ENCODE results near the gene TMEM50A.

DNA sequence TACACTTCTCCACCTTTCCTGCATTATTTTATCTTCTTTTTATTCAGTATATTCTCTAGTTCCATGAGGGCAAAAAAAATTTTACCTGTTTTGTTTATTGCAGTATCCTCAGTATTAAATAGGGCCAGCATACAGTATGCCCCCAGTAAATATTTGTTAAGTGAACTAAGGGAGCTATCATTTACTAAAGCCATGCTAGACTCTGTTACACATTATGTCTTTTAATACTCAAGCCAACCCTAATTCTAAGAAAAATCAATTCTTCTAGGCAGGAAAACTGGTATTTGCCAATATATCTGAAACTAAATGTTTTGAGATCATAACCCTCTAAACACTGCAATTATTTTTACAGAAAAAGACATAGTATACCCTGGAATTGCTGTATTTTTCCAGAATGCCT lies 18.3 kb downstream of the TMEM50A start:
- TF ChIP-seq, protein P1, sequence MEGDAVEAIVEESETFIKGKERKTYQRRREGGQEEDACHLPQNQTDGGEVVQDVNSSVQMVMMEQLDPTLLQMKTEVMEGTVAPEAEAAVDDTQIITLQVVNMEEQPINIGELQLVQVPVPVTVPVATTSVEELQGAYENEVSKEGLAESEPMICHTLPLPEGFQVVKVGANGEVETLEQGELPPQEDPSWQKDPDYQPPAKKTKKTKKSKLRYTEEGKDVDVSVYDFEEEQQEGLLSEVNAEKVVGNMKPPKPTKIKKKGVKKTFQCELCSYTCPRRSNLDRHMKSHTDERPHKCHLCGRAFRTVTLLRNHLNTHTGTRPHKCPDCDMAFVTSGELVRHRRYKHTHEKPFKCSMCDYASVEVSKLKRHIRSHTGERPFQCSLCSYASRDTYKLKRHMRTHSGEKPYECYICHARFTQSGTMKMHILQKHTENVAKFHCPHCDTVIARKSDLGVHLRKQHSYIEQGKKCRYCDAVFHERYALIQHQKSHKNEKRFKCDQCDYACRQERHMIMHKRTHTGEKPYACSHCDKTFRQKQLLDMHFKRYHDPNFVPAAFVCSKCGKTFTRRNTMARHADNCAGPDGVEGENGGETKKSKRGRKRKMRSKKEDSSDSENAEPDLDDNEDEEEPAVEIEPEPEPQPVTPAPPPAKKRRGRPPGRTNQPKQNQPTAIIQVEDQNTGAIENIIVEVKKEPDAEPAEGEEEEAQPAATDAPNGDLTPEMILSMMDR (IDR thresholded peaks at IDR 0.05; ENCODE audit: low read length): no peak
- TF ChIP-seq EZH2phosphoT487 (IDR thresholded peaks at IDR 0.05; ENCODE audit: low read length): no peak
- TF ChIP-seq EZH2 (optimal IDR thresholded peaks at IDR 0.05; ENCODE audit: low read depth, low read length): no peak
